SK-N-SH treated with all-trans-retinoic acid at 6 μM for 48 hours (cell line): ENCODE results near the gene NUMB.

Source experiments
- ATAC-seq: fragments of 200-7000 bp; cut with Tn5 transposase; 3 replicates; pipeline ENCODE4 v1.9.1; 2020; ENCODE audit warnings: mild to moderate bottlenecking, moderate library complexity
- ARNTL ChIP-seq: fragments of 450-650 bp; formaldehyde crosslinking; IDR thresholded peaks from 2 replicates; pipeline ENCODE4 v1.5.0; 2020; ENCODE audit warnings: low read depth, mild to moderate bottlenecking, moderate library complexity, borderline replicate concordance
- BACH2 ChIP-seq: fragments of 250-450 bp; sonication (Bioruptor Pico); IDR thresholded peaks from 2 replicates; pipeline ENCODE4 v1.9.0; 2021; ENCODE audit warnings: mild to moderate bottlenecking, borderline replicate concordance
- CSDC2 ChIP-seq: fragments of 250-450 bp; sonication (Bioruptor Pico); IDR thresholded peaks from 2 replicates; pipeline ENCODE4 v1.5.0; 2020; ENCODE audit warnings: mild to moderate bottlenecking, moderate library complexity
- CSRNP3 ChIP-seq: fragments of 250-450 bp; sonication (Bioruptor Pico); IDR thresholded peaks from 2 replicates; pipeline ENCODE4 v1.5.1; 2021; ENCODE audit warnings: mild to moderate bottlenecking, moderate library complexity
- ESRRG ChIP-seq: fragments of 250-450 bp; sonication (Bioruptor Pico); IDR thresholded peaks from 2 replicates; pipeline ENCODE4 v1.6.1; 2021; ENCODE audit warnings: mild to moderate bottlenecking
- GLIS3 ChIP-seq: fragments of 250-450 bp; sonication (Bioruptor Pico); IDR thresholded peaks from 2 replicates; pipeline ENCODE4 v1.5.0; 2020; ENCODE audit warnings: mild to moderate bottlenecking, moderate library complexity
- ISL1 ChIP-seq: fragments of 250-450 bp; sonication (Bioruptor Pico); IDR thresholded peaks from 2 replicates; pipeline ENCODE4 v2.1.2; 2022; ENCODE audit warnings: mild to moderate bottlenecking, moderate library complexity
- OSR1 ChIP-seq: fragments of 250-450 bp; sonication (Bioruptor Pico); IDR thresholded peaks from 2 replicates; pipeline ENCODE4 v1.8.0; 2022; ENCODE audit warnings: moderate library complexity, mild to moderate bottlenecking, inconsistent platforms
- PATZ1 ChIP-seq: fragments of 250-450 bp; sonication (Bioruptor Pico); IDR thresholded peaks from 2 replicates; pipeline ENCODE4 v1.8.0; 2020; ENCODE audit warnings: mild to moderate bottlenecking, moderate library complexity, borderline replicate concordance
- POU6F1 ChIP-seq: fragments of 250-450 bp; sonication (Bioruptor Pico); IDR thresholded peaks from 2 replicates; pipeline ENCODE4 v1.8.0; 2021; ENCODE audit warnings: low read depth, mild to moderate bottlenecking, moderate library complexity, borderline replicate concordance
- PPARA ChIP-seq: fragments of 250-450 bp; sonication (Bioruptor Pico); IDR thresholded peaks from 2 replicates; pipeline ENCODE4 v1.5.0; 2020; ENCODE audit warnings: mild to moderate bottlenecking, borderline replicate concordance
- RARB ChIP-seq: fragments of 250-450 bp; sonication (Bioruptor Pico); IDR thresholded peaks from 2 replicates; pipeline ENCODE4 v1.8.0; 2021; ENCODE audit warnings: mild to moderate bottlenecking, moderate library complexity
- SNAI2 ChIP-seq: fragments of 250-450 bp; sonication (Bioruptor Pico); IDR thresholded peaks from 2 replicates; pipeline ENCODE4 v1.5.0; 2020; ENCODE audit warnings: mild to moderate bottlenecking, moderate library complexity
- TCF4 ChIP-seq: fragments of 250-450 bp; sonication (Bioruptor Pico); IDR thresholded peaks from 2 replicates; pipeline ENCODE4 v1.8.0; 2021; ENCODE audit warnings: mild to moderate bottlenecking, moderate library complexity, borderline replicate concordance
- TOX ChIP-seq: fragments of 250-450 bp; sonication (Bioruptor Pico); IDR thresholded peaks from 2 replicates; pipeline ENCODE4 v1.8.0; 2021; ENCODE audit warnings: mild to moderate bottlenecking, moderate library complexity, borderline replicate concordance
- TSHZ2 ChIP-seq: fragments of 250-450 bp; sonication (Bioruptor Pico); IDR thresholded peaks from 2 replicates; pipeline ENCODE4 v1.5.0; 2020; ENCODE audit warnings: mild to moderate bottlenecking, moderate library complexity
- ZC3H10 ChIP-seq: fragments of 250-450 bp; sonication (Bioruptor Pico); IDR thresholded peaks from 2 replicates; pipeline ENCODE4 v1.5.1; 2021; ENCODE audit warnings: mild to moderate bottlenecking, moderate library complexity
- ZFP3 ChIP-seq: fragments of 250-450 bp; sonication (Bioruptor Pico); IDR thresholded peaks from 2 replicates; pipeline ENCODE4 v1.5.0; 2020; ENCODE audit warnings: mild to moderate bottlenecking, moderate library complexity
- ZFP30 ChIP-seq: fragments of 450-650 bp; formaldehyde crosslinking; IDR thresholded peaks from 2 replicates; pipeline ENCODE4 v1.5.0; 2022; ENCODE audit warnings: mild to moderate bottlenecking, moderate library complexity
- ZNF565 ChIP-seq: fragments of 450-650 bp; formaldehyde crosslinking; conservative IDR thresholded peaks from 2 replicates; pipeline ENCODE4 v1.5.0; 2020; ENCODE audit warnings: low read depth, mild to moderate bottlenecking, moderate library complexity
- ZNF70 ChIP-seq: fragments of 450-650 bp; formaldehyde crosslinking; IDR thresholded peaks from 2 replicates; pipeline ENCODE4 v1.5.0; 2020; ENCODE audit warnings: mild to moderate bottlenecking, moderate library complexity
- ZNF8 ChIP-seq: fragments of 450-650 bp; formaldehyde crosslinking; IDR thresholded peaks from 2 replicates; pipeline ENCODE4 v1.5.0; 2020; ENCODE audit warnings: mild to moderate bottlenecking, moderate library complexity
- TF ChIP-seq, protein P1 (sequence below): fragments of 250-450 bp; sonication (Bioruptor Pico); IDR thresholded peaks from 2 replicates; pipeline ENCODE4 v1.5.1; 2020; ENCODE audit warnings: low read depth, mild to moderate bottlenecking, moderate library complexity

Gene NUMB

GRCh38 chr14:73477618-73478266, 19.4 kb upstream of the NUMB start:
- TF ChIP-seq GLIS3 (CRISPR knock-in tag) (no peak), PPARA (no peak), TOX (CRISPR knock-in tag) (no peak), POU6F1 (CRISPR knock-in tag) (no peak), ZFP30 (CRISPR knock-in tag) (no peak), ZNF70 (CRISPR knock-in tag) (no peak), RARB (CRISPR knock-in tag) (no peak), ZNF565 (CRISPR knock-in tag) (no peak), TCF4 (CRISPR knock-in tag) (no peak), ARNTL (CRISPR knock-in tag) (no peak), BACH2 (CRISPR knock-in tag) (no peak), ZC3H10 (CRISPR knock-in tag) (no peak), TSHZ2 (no peak), ZFP3 (CRISPR knock-in tag) (no peak), SNAI2 (CRISPR knock-in tag) (no peak)
- TF ChIP-seq, protein P1, sequence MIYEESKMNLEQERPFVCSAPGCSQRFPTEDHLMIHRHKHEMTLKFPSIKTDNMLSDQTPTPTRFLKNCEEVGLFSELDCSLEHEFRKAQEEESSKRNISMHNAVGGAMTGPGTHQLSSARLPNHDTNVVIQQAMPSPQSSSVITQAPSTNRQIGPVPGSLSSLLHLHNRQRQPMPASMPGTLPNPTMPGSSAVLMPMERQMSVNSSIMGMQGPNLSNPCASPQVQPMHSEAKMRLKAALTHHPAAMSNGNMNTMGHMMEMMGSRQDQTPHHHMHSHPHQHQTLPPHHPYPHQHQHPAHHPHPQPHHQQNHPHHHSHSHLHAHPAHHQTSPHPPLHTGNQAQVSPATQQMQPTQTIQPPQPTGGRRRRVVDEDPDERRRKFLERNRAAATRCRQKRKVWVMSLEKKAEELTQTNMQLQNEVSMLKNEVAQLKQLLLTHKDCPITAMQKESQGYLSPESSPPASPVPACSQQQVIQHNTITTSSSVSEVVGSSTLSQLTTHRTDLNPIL, result no peak
- ATAC-seq, result no peak

DNA sequence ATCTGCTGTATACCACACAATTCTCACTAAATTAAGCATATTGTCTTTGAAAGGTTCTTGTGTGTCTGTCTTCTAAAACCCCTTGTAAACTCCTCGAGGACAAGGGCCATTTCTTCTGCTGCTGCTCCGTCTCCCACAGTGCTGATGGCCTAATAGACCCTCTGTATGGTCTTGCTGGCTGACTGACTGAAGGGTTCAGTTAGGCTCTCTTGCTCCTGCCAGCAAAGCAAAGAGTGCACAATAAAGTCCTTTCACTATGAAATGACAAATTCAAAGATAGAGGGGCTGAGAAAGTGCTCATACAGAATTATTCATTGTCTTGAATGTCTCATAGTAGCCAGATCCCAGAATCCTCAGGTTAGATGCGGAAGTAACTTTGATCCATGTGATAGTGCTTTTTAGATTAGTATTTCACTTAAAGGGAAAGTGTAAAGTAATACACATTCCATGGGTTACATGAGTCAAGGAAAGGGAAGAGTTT, 18.1 kb upstream of the NUMB start:
- no peak for TF ChIP-seq RARB (CRISPR knock-in tag)
- no peak for TF ChIP-seq ZNF565 (CRISPR knock-in tag)
- no peak for TF ChIP-seq POU6F1 (CRISPR knock-in tag)
- no peak for TF ChIP-seq OSR1
- no peak for TF ChIP-seq PPARA
- no peak for TF ChIP-seq ESRRG
- no peak for TF ChIP-seq GLIS3 (CRISPR knock-in tag)
- TF ChIP-seq CSRNP3 (CRISPR knock-in tag), result no peak
- TF ChIP-seq ZFP30 (CRISPR knock-in tag), result no peak
- TF ChIP-seq PATZ1 (CRISPR knock-in tag), result no peak
- no peak for TF ChIP-seq CSDC2 (CRISPR knock-in tag)
- TF ChIP-seq BACH2 (CRISPR knock-in tag), result no peak
- no peak for TF ChIP-seq ISL1
- TF ChIP-seq TCF4 (CRISPR knock-in tag), result no peak
- TF ChIP-seq TSHZ2, result no peak
- no peak for TF ChIP-seq TOX (CRISPR knock-in tag)
- TF ChIP-seq SNAI2 (CRISPR knock-in tag), result no peak
- no peak for TF ChIP-seq ZNF8 (CRISPR knock-in tag)
- no peak for TF ChIP-seq ZC3H10 (CRISPR knock-in tag)
- TF ChIP-seq ZNF70 (CRISPR knock-in tag), result no peak
- ATAC-seq, result no peak
